HUES6 (cell line): ENCODE data around the gene DNAJB1.

Experiments used
- H3K27ac ChIP-seq: 2 replicates; pipeline ENCODE4 v1.7.0; 2013; ENCODE audit warnings: low read depth, mild to moderate bottlenecking, low read length, inconsistent platforms
- H3K27me3 ChIP-seq: 2 replicates; pipeline ENCODE4 v1.6.1; 2013; ENCODE audit warnings: low read length; ENCODE audit not compliant: control insufficient read depth, insufficient read depth
- H3K36me3 ChIP-seq: 2 replicates; pipeline ENCODE4 v1.6.1; 2013; ENCODE audit warnings: low read length; ENCODE audit not compliant: control insufficient read depth, insufficient read depth
- H3K4me1 ChIP-seq: 2 replicates; pipeline ENCODE4 v1.6.1; 2013; ENCODE audit warnings: low read length; ENCODE audit not compliant: control insufficient read depth, insufficient read depth
- H3K4me3 ChIP-seq: 2 replicates; pipeline ENCODE4 v1.5.1; 2013; ENCODE audit warnings: low read depth, low read length
- H3K9ac ChIP-seq: one replicate; pipeline ENCODE4 v1.6.1; 2013; ENCODE audit warnings: mild to moderate bottlenecking, low read length
- H3K9me3 ChIP-seq: 2 replicates; pipeline ENCODE4 v1.6.1; 2013; ENCODE audit warnings: low read depth, low read length; ENCODE audit not compliant: control insufficient read depth, insufficient read depth

Gene DNAJB1

DNA sequence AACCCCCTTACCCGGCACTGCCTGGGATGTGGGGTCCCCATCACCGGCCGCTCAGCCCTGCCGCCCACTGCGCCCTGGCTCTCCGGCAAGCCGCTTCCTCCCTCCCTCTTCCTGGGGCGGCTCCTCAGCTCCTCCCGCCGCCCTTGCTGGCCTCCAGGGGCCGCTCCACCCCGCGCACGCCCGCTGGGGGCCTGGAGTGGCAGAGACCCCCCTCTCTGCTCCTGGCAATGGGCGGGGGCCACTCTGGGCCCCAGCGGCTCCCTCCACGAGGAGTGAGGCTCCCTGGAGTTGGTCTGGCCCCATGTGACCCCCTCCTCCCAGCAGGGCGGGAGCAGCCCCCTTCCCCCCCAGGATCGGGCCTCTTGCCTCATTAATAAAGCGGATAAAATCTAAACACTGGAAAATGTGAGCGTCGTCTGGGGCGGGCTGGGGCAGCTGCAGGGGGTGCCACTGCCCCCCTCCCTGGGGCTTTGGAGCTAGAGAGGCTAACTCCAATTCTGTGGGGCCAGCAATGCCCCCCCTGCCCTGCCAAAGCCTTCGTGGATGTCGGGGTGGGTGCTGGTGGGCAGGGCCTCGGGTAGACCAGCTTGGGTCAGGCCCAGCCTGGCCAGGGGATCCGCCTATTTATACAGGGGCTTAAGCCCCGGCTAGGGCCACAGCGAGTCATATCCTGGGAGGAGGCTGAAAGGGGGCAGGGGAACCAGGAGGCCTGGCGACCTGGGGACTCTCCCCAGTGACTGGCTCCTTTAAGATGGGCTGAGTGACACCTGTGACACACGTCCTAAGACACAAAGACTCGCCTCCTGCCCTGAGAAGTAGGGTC lies 42.7 kb downstream of the DNAJB1 start, which contains the start of gene PTGER1:
PTGER1 (minus strand) TSS at position 104 of the 823 bp plus-strand sequence. CDS start 1,034 bp downstream, outside the sequence.
- no peaks in the 10 kb centered on the region; the same call in 1 of the 2 replicates for H3K27me3 ChIP-seq
- no peaks in the 10 kb centered on the region for H3K9me3 ChIP-seq
- peaks cover 20% of the 10 kb centered on the region for H3K4me1 ChIP-seq
- H3K27ac ChIP-seq: no peak within 1 kb of the TSS
- no peak within 1 kb of the TSS for H3K9ac ChIP-seq
- H3K4me3 ChIP-seq: peak within 1 kb of the TSS; percentile 27
- H3K36me3 ChIP-seq: peaks cover 26% of the 10 kb centered on the region

DNA sequence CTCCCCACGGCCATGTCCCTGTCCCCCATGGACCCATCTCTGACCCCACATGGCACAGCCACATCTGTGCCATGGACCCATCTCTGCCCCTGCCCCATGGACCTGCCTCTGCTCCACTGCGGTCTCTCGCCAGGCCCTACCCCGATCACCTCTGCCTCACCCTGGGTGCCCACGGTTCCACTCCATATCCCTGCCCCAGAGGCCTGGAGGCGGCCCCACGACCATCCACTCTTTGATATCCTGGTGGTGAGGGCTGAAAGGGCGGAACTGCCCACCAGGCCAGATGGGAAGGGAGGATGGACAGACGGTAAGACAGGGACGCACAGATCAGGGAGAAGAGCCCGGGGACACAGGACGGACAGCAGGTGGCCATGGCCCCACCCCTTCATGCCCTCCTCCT lies 43.4 kb downstream of the DNAJB1 start:
- Histone ChIP-seq H3K27me3 (no peaks in the 10 kb centered on the region; the same call in 1 of the 2 replicates), H3K9me3 (no peaks in the 10 kb centered on the region), H3K36me3 (peaks cover 32% of the 10 kb centered on the region), H3K27ac (no peak overlapping the region), H3K4me3 (peak overlapping the region; percentile 27), H3K4me1 (peaks cover 15% of the 10 kb centered on the region), H3K9ac (no peak overlapping the region)

DNA sequence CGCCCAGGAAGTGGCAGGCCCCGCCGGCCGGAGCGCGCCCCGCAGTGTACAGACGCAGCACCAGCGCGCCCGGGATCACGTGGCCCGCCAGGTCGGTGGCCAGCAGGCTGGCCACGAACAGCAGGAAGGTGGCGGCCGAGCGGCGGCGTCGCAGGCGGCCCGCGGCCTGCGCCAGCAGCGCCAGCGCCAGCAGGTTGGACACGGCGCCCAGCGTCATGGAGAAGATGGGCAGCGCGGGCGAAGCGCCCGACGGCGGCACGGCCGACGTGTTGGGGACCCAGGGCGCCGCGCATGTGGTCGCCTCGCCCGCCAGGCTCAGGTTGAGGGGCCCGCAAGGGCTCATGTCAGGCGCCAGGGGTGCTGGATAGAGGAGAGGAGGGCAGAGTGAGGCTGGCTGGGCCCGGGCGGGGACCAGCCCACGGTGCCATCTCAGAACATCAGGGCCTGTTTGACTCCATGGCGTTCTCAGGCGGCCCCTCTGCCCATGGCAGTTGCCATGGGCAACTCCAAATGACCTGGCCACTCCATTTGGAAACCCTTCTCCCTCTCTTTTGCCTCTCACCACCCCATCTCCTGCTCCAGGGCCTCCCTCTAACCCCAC lies 44.1 kb downstream of the DNAJB1 start:
- Histone ChIP-seq H3K4me1 (peaks cover 13% of the 10 kb centered on the region), H3K9ac (no peak overlapping the region), H3K4me3 (no peak overlapping the region), H3K27ac (no peak overlapping the region), H3K36me3 (peaks cover 31% of the 10 kb centered on the region), H3K27me3 (no peaks in the 10 kb centered on the region; the same call in 1 of the 2 replicates), H3K9me3 (no peaks in the 10 kb centered on the region)

DNA sequence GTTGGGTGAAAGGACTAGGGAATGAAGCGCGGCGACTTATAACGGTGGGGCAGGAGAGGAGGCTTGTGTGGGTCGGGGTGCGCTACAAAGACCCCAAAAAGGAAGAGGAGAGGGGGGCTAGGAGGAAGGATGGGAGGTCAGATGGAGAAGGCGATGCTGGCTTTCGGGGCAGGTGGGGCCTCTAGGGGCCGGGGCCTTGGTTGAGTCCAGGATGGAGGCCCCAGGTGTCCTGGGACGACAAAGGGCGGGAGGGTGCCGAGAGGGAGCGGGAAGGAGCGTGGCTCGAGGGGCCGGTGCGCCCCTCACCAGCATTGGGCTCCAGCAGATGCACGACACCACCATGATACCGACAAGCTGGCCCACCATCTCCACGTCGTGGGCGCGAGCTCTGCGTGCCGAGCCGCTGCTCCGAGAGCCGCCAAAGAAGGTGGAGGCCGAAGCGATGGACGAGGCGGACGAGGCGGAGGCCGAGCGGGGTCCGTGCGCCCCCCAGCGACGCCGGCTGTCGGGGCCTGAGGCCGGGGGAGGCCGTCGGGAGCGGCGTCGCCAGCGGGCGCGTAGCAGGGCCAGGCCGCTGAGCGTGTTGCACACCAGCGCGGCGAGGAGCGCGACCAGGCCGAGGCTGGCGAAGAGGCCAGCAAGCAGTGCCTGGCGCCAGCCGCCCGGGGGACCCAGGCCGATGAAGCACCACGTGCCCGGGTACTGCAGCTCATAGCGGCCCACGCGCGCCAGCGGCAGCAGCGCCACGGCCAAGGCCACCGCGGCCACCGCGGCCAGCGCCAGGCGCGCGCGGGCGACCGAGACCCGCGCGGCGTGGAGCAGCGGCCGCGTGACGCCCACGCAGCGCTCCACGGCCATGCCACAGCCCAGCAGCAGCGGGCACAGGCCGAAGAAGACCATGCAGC lies 44.9 kb downstream of the DNAJB1 start:
- no peaks in the 10 kb centered on the region for H3K9me3 ChIP-seq
- peak overlapping the region; percentile 53; the same call in 1 of the 2 replicates for H3K4me3 ChIP-seq
- peaks cover 13% of the 10 kb centered on the region for H3K4me1 ChIP-seq
- H3K9ac ChIP-seq: no peak overlapping the region
- H3K27me3 ChIP-seq: no peaks in the 10 kb centered on the region; the same call in 1 of the 2 replicates
- peaks cover 30% of the 10 kb centered on the region for H3K36me3 ChIP-seq
- H3K27ac ChIP-seq: no peak overlapping the region

DNA sequence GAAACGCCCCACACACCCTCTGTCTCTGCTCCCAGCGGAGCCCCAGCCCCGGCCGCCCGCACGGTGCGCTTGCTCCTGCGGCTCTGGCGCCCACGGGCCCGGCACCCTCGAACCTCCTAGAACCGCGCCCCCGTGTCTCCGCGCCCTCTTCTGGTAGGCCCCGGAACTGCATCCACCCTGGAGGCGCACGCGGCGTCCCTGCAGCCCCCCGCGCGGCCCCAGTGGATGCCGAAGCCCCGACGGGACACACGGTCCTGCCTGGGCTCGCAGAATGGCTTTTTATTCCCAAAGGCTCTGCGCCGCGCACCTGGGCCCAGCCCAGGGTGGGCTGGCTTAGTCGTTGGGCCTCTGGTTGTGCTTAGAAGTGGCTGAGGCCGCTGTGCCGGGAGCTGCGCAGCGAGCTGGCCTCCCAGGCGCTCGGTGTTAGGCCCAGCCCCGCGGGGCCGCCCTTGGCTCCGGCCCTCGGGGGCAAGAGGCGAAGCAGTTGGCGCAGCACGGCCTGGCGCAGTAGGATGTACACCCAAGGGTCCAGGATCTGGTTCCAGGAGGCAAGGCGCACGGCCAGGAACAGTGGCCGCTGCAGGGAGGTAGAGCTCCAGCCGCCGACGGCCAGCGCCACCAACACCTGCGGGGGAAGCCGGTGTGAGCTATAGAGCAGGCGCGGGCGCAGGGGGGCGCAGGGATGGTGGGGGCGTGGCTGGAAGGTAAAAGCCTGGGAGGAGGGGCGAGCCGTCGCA lies 45.8 kb downstream of the DNAJB1 start:
- peak overlapping the region; percentile 53 for H3K4me3 ChIP-seq
- H3K27ac ChIP-seq: no peak overlapping the region

DNA sequence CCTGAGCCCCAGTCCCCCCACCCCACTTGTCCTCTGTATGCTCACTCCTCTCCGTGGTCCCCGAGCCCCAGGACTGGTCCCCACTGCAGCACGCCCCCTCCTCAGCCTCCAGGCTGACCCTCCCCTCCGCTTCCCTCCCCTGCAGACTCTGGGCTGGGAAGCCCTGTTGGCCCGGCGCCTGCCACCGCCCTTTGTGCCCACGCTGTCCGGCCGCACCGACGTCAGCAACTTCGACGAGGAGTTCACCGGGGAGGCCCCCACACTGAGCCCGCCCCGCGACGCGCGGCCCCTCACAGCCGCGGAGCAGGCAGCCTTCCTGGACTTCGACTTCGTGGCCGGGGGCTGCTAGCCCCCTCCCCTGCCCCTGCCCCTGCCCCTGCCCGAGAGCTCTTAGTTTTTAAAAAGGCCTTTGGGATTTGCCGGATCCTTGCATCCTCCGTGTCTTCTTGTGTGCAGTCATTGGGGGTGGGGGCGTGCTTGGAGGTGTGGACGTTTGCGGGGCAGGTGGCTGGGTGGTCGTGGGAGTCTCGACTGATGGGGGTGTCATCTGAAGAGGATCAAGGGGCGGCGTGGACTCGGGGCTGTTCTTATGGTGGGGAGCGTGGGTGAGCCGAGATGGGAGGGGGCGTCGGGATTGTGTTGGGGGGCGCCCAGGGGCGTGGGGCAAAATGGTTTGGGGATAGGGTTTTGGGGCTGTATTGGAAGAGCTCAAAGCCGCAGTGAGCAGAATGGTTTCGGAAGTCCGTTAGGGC lies 46.6 kb downstream of the DNAJB1 start:
- H3K4me3 ChIP-seq: peak overlapping the region; percentile 53; the same call in 1 of the 2 replicates
- H3K9me3 ChIP-seq: no peaks in the 10 kb centered on the region
- H3K9ac ChIP-seq: no peak overlapping the region
- peaks cover 33% of the 10 kb centered on the region for H3K36me3 ChIP-seq
- peaks cover 13% of the 10 kb centered on the region for H3K4me1 ChIP-seq
- no peaks in the 10 kb centered on the region; the same call in 1 of the 2 replicates for H3K27me3 ChIP-seq
- H3K27ac ChIP-seq: no peak overlapping the region

More for the DNA sequence above, 45.8 kb downstream of the DNAJB1 start:
- peaks cover 13% of the 10 kb centered on the region for H3K4me1 ChIP-seq
- peak overlapping the region; percentile 51 for H3K9ac ChIP-seq
- peaks cover 29% of the 10 kb centered on the region for H3K36me3 ChIP-seq
- H3K9me3 ChIP-seq: no peaks in the 10 kb centered on the region
- no peaks in the 10 kb centered on the region; the same call in 1 of the 2 replicates for H3K27me3 ChIP-seq

DNA sequence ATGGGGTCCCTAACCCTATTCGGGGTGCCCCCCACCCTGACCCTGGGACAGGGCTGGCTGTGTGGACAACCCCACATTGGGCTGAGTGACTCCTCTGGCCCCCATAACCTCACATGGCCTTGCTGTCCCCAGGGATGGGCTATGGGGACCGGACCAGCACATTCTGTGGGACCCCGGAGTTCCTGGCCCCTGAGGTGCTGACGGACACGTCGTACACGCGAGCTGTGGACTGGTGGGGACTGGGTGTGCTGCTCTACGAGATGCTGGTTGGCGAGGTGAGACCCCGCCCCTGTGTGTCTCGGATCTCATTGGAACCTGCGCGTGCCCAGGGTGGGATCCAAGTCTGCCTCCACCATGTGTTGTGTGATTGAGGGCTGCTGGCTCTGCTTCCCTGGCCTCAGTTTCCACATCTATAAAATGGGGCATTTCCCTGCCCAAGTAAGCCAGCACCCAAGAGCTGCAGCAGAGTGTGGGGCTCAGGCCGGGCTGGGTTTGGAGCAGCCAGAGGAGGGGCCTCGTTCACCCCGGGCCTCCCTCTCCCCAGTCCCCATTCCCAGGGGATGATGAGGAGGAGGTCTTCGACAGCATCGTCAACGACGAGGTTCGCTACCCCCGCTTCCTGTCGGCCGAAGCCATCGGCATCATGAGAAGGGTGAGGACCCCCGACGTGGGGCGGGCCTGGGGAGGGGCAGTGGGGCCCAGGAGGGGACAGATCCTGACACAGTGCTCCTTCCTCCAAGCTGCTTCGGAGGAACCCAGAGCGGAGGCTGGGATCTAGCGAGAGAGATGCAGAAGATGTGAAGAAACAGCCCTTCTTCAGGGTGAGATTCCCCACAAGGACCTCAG lies 47.9 kb downstream of the DNAJB1 start:
- Histone ChIP-seq H3K4me1 (peaks cover 6% of the 10 kb centered on the region), H3K4me3 (no peak overlapping the region), H3K9me3 (no peaks in the 10 kb centered on the region), H3K9ac (no peak overlapping the region), H3K36me3 (peaks cover 39% of the 10 kb centered on the region), H3K27me3 (no peaks in the 10 kb centered on the region; the same call in 1 of the 2 replicates), H3K27ac (no peak overlapping the region)

DNA sequence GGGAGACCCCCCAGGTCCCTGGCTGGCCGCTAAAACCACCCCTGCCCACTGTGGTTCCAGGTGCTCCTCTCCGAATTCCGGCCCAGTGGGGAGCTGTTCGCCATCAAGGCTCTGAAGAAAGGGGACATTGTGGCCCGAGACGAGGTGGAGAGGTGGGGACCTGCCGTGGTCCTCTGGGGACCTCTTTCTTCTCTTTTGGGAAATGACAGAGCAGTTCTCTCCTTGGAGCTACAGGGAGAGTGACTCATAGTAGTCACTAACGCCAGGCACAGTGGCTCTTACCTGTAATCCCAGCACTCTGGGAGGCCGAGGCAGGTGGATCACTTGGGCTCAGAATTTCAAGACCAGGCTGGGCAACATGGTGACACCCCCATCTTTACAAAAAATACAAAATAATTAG lies 50.4 kb downstream of the DNAJB1 start:
- peaks cover 51% of the 10 kb centered on the region for H3K36me3 ChIP-seq
- no peak overlapping the region for H3K4me3 ChIP-seq
- no peak overlapping the region for H3K9ac ChIP-seq
- no peaks in the 10 kb centered on the region for H3K4me1 ChIP-seq
- H3K9me3 ChIP-seq: no peaks in the 10 kb centered on the region
- no peak overlapping the region for H3K27ac ChIP-seq
- no peaks in the 10 kb centered on the region for H3K27me3 ChIP-seq

DNA sequence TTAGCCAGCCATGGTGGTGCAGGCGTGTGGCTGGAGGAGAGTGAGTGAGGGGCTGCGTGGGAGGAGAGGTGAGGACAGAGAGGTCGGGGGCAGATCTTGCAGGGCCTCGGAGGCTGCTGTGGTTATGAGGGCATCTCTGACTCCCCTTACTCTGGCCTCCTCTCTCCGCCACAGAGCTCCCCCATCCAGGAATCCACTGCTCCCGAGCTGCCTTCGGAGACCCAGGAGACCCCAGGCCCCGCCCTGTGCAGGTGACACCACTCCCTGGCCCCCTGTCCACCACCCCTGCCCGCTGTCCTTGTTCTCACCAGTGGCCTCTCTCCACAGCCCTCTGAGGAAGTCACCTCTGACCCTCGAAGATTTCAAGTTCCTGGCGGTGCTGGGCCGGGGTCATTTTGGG lies 50.8 kb downstream of the DNAJB1 start:
- no peak overlapping the region for H3K4me3 ChIP-seq
- no peaks in the 10 kb centered on the region for H3K27me3 ChIP-seq
- H3K36me3 ChIP-seq: peaks cover 54% of the 10 kb centered on the region
- no peak overlapping the region for H3K27ac ChIP-seq
- no peaks in the 10 kb centered on the region for H3K4me1 ChIP-seq
- H3K9ac ChIP-seq: no peak overlapping the region
- H3K9me3 ChIP-seq: no peaks in the 10 kb centered on the region
